CD4-positive, alpha-beta T cell treated with Interleukin-10 for 1 hour (primary cell): Measurements from ENCODE around the gene HCFC2.
"Not testable (repeated sequence)": the region's sequence is repeated elsewhere in the genome, so short reads cannot be mapped to it uniquely, and the experiment has no call there.

Experiments
- DNase-seq: peaks from one replicate; pipeline ENCODE4 v3.0.0-alpha.2; 2020

HCFC2 gene

GRCh38 chr12:104064031-104064841 is at the start of gene HCFC2:
TSS of gene HCFC2 (plus strand) at chr12:104064531. CDS start at chr12:104064561, 30 bp downstream.
- DNase-seq, result peak; percentile 88

- DNase-seq, result not testable (repeated sequence)
Measured at GRCh38 chr12:104021862-104022261, 42.5 kb upstream of the HCFC2 start.

GRCh38 chr12:104022786-104023185 is 41.5 kb upstream of the HCFC2 start:
- no peak for DNase-seq

GRCh38 chr12:104023710-104024109 is 40.6 kb upstream of the HCFC2 start:
- DNase-seq, result no peak

- no peak for DNase-seq
Measured at GRCh38 chr12:104024348-104024747, 40.0 kb upstream of the HCFC2 start.

GRCh38 chr12:104025771-104026170 is 38.6 kb upstream of the HCFC2 start:
- no peak for DNase-seq

- DNase-seq, result no peak
Measured at GRCh38 chr12:104026841-104027599, 37.3 kb upstream of the HCFC2 start.

GRCh38 chr12:104030596-104030995 is 33.7 kb upstream of the HCFC2 start:
- not testable (repeated sequence) for DNase-seq

- DNase-seq, result not testable (repeated sequence)
Measured at GRCh38 chr12:104036143-104036542, 28.2 kb upstream of the HCFC2 start.

GRCh38 chr12:104039769-104040168 is 24.6 kb upstream of the HCFC2 start:
- not testable (repeated sequence) for DNase-seq

- DNase-seq, result no peak
Measured at GRCh38 chr12:104042580-104042979, 21.8 kb upstream of the HCFC2 start.

GRCh38 chr12:104044158-104044557 is 20.2 kb upstream of the HCFC2 start:
- no peak for DNase-seq

- DNase-seq, result no peak
Measured at GRCh38 chr12:104046306-104046705, 18.0 kb upstream of the HCFC2 start.

- no peak for DNase-seq
Measured at GRCh38 chr12:104048162-104048561, 16.2 kb upstream of the HCFC2 start.

- DNase-seq, result no peak
Measured at GRCh38 chr12:104048811-104049210, 15.5 kb upstream of the HCFC2 start.

GRCh38 chr12:104049278-104049902 is 14.9 kb upstream of the HCFC2 start:
- no peak for DNase-seq

GRCh38 chr12:104049903-104050356 is 14.4 kb upstream of the HCFC2 start, which contains the start of gene GLT8D2:
TSS of gene GLT8D2 (minus strand) at chr12:104050187. CDS start at chr12:104019648, 30,539 bp downstream.
- DNase-seq, result no peak

GRCh38 chr12:104050436-104050835 is 13.9 kb upstream of the HCFC2 start:
- DNase-seq, result no peak

GRCh38 chr12:104054681-104055346 is 9.5 kb upstream of the HCFC2 start:
- DNase-seq, result no peak

GRCh38 chr12:104055686-104056388 is 8.5 kb upstream of the HCFC2 start:
- no peak for DNase-seq

GRCh38 chr12:104056419-104056972 is 7.8 kb upstream of the HCFC2 start:
- no peak for DNase-seq

GRCh38 chr12:104057771-104058197 is 6.5 kb upstream of the HCFC2 start:
- DNase-seq, result peak; percentile 34
